Liver (tissue), 9 donors: ENCODE measurements around the gene DPPA5. TPM values are rescaled to one million over a fixed set of nuclear protein-coding genes. Genes with fewer than 3 reads are reported as not detected.

Source experiments
- DNase-seq: peaks from one replicate; pipeline ENCODE4 v3.0.0-alpha.2; 2017; ENCODE audit warnings: low spot score
- H3K27ac ChIP-seq, 2 donors: one replicate each; pipeline ENCODE4 v1.7.0; 2013; ENCODE audit warnings: inconsistent platforms in 2 of 2, low read length in 2 of 2, control low read depth in 1 of 2, low read depth in 1 of 2, mild to moderate bottlenecking in 1 of 2
- H3K27me3 ChIP-seq, 4 donors: one replicate each; pipeline versions ENCODE4 v1.6.1 to v1.7.0; 2013; ENCODE audit warnings: low read length in 3 of 4, inconsistent platforms in 1 of 4, mild to moderate bottlenecking in 1 of 4, moderate library complexity in 1 of 4; ENCODE audit not compliant: control insufficient read depth in 4 of 4, insufficient read depth in 4 of 4
- H3K36me3 ChIP-seq, 4 donors: one replicate each; pipeline versions ENCODE4 v1.6.1 to v1.7.0; 2013; ENCODE audit warnings: low read length in 3 of 4, mild to moderate bottlenecking in 3 of 4, low read depth in 1 of 4, moderate library complexity in 1 of 4; ENCODE audit not compliant: control insufficient read depth in 4 of 4, insufficient read depth in 3 of 4
- H3K4me1 ChIP-seq, 4 donors: one replicate each; pipeline versions ENCODE4 v1.6.1 to v1.7.0; 2013; ENCODE audit warnings: low read length in 3 of 4, mild to moderate bottlenecking in 3 of 4, moderate library complexity in 1 of 4; ENCODE audit not compliant: control insufficient read depth in 4 of 4, insufficient read depth in 4 of 4
- H3K4me3 ChIP-seq, 3 donors: one replicate each; pipeline versions ENCODE4 v1.6.1 to v1.7.0; 2013; ENCODE audit warnings: low read length in 3 of 3, control low read depth in 1 of 3, low read depth in 1 of 3, mild to moderate bottlenecking in 1 of 3
- H3K9ac ChIP-seq, 2 donors: one replicate each; pipeline ENCODE4 v1.7.0; 2013; ENCODE audit warnings: low read length in 2 of 2, mild to moderate bottlenecking in 2 of 2, moderate library complexity in 2 of 2, control low read depth in 1 of 2, low read depth in 1 of 2
- H3K9me3 ChIP-seq, 4 donors: one replicate each; pipeline versions ENCODE4 v1.6.1 to v1.7.0; 2013; ENCODE audit warnings: low read length in 3 of 4; ENCODE audit not compliant: control insufficient read depth in 4 of 4
- ATF3 ChIP-seq: IDR thresholded peaks from 2 replicates; pipeline ENCODE4 v1.6.1; 2016; ENCODE audit warnings: antibody characterized with exemption
- EGR1 ChIP-seq, 2 donors: IDR thresholded peaks; 2 replicates each; pipeline ENCODE4 v1.6.1; 2016 to 2018; ENCODE audit warnings: antibody characterized with exemption in 2 of 2, low read depth in 2 of 2
- FOXA1 ChIP-seq: IDR thresholded peaks from 2 replicates; pipeline ENCODE4 v1.6.1; 2016; ENCODE audit warnings: antibody characterized with exemption
- FOXA2 ChIP-seq: IDR thresholded peaks from 2 replicates; pipeline ENCODE4 v1.6.1; 2016; ENCODE audit warnings: antibody characterized with exemption
- GABPA ChIP-seq, 2 donors: IDR thresholded peaks in 1 of 2; conservative IDR thresholded peaks in 1 of 2; 2 replicates each; pipeline ENCODE4 v1.6.1; 2016; ENCODE audit warnings: antibody characterized with exemption in 2 of 2, mild to moderate bottlenecking in 1 of 2, moderate library complexity in 1 of 2
- HNF4A ChIP-seq, 2 donors: conservative IDR thresholded peaks; 2 replicates each; pipeline ENCODE4 v1.6.1; 2016; ENCODE audit warnings: antibody characterized with exemption in 2 of 2, mild to moderate bottlenecking in 2 of 2
- HNF4G ChIP-seq: IDR thresholded peaks from 2 replicates; pipeline ENCODE4 v1.6.1; 2016; ENCODE audit warnings: antibody characterized with exemption
- JUND ChIP-seq, 2 donors: IDR thresholded peaks; 2 replicates each; pipeline ENCODE4 v1.6.1; 2016; ENCODE audit warnings: antibody characterized with exemption in 2 of 2
- NR2F2 ChIP-seq: IDR thresholded peaks from 2 replicates; pipeline ENCODE4 v1.6.1; 2016; ENCODE audit warnings: antibody characterized with exemption
- RAD21 ChIP-seq, 2 donors: IDR thresholded peaks; 2 replicates each; pipeline ENCODE4 v1.6.1; 2016; ENCODE audit warnings: antibody characterized with exemption in 2 of 2, mild to moderate bottlenecking in 2 of 2
- RXRA ChIP-seq, 2 donors: IDR thresholded peaks; 2 replicates each; pipeline ENCODE4 v1.6.1; 2017 to 2018; ENCODE audit warnings: antibody characterized with exemption in 2 of 2, mild to moderate bottlenecking in 1 of 2
- SP1 ChIP-seq: IDR thresholded peaks from 2 replicates; pipeline ENCODE4 v1.6.1; 2018; ENCODE audit warnings: antibody characterized with exemption, mild to moderate bottlenecking
- TAF1 ChIP-seq: conservative IDR thresholded peaks from 2 replicates; pipeline ENCODE4 v1.6.1; 2016; ENCODE audit warnings: antibody characterized with exemption, mild to moderate bottlenecking
- YY1 ChIP-seq: IDR thresholded peaks from 2 replicates; pipeline ENCODE4 v1.6.1; 2016; ENCODE audit warnings: antibody characterized with exemption, mild to moderate bottlenecking
- WGBS: extraction: QIAGEN DNeasy Blood & Tissue Kit; methylation state at CpG from one replicate; pipeline ENCODE4 v1.1.7; 2013; 5-methylcytosine and 5-hydroxymethylcytosine counted together
- polyA plus RNA-seq, 2 donors: library from polyadenylated mRNA; stranded (reverse) in 1 of 2; unstranded in 1 of 2; fragments of 200-250 nt in 1 of 2; fragments of >200 nt in 1 of 2; fragmentation: Nextera tagmentation in 1 of 2; extraction: Ambion mirVana in 1 of 2; gene quantifications; one replicate each; pipeline versions ENCODE4 v1.2.1 to v1.2.3, GENCODE V29; 2013 to 2015
- total RNA-seq, 2 donors: library from RNA; depleted of rRNA; stranded (reverse); fragments of >200 nt; gene quantifications; one replicate each; pipeline ENCODE4 v1.2.3, GENCODE V29; 2014
- TF ChIP-seq, protein P1 (sequence below): IDR thresholded peaks from 2 replicates; pipeline ENCODE4 v1.6.1; 2016; ENCODE audit warnings: antibody characterized with exemption, mild to moderate bottlenecking
- TF ChIP-seq, protein P2 (sequence below): fragments of 150-350 bp; IDR thresholded peaks from 2 replicates; pipeline ENCODE4 v1.5.1; 2017; ENCODE audit warnings: improper control_type of control experiment, low read depth, low read length; ENCODE audit not compliant: missing input control
- TF ChIP-seq, protein P3 (sequence below): IDR thresholded peaks from 2 replicates; pipeline ENCODE4 v1.6.1; 2016; ENCODE audit warnings: antibody characterized with exemption
- TF ChIP-seq, protein P4 (sequence below): IDR thresholded peaks from 2 replicates; pipeline ENCODE4 v1.6.1; 2016; ENCODE audit warnings: antibody characterized with exemption
- donor health status: healthy.
- donor health status: healthy.
- donor health status: healthy.
- donor health status: healthy.
- donor health status: healthy.

Gene DPPA5
- total and polyA plus RNA-seq, 4 donors = not detected

- Histone ChIP-seq H3K9me3 (peaks cover 0 to 1% (median 0%) of the 10 kb centered on the region in 4 donors), H3K36me3 (no peaks in the 10 kb centered on the region), H3K27ac (no peak overlapping the region), H3K4me3 (no peak overlapping the region), H3K9ac (no peak overlapping the region), H3K4me1 (no peaks in the 10 kb centered on the region), H3K27me3 (no peaks in the 10 kb centered on the region)
- WGBS = 87% methylated on average over 9 of the region's 9 CpGs
- DNase-seq = no peak
- no peak for TF ChIP-seq YY1
- TF ChIP-seq EGR1 (IDR thresholded peaks at IDR 0.05; ENCODE audit: low read depth in 2 of 2) = no peak
- TF ChIP-seq FOXA2 = no peak
- TF ChIP-seq ATF3 = no peak
- TF ChIP-seq, protein P1, sequence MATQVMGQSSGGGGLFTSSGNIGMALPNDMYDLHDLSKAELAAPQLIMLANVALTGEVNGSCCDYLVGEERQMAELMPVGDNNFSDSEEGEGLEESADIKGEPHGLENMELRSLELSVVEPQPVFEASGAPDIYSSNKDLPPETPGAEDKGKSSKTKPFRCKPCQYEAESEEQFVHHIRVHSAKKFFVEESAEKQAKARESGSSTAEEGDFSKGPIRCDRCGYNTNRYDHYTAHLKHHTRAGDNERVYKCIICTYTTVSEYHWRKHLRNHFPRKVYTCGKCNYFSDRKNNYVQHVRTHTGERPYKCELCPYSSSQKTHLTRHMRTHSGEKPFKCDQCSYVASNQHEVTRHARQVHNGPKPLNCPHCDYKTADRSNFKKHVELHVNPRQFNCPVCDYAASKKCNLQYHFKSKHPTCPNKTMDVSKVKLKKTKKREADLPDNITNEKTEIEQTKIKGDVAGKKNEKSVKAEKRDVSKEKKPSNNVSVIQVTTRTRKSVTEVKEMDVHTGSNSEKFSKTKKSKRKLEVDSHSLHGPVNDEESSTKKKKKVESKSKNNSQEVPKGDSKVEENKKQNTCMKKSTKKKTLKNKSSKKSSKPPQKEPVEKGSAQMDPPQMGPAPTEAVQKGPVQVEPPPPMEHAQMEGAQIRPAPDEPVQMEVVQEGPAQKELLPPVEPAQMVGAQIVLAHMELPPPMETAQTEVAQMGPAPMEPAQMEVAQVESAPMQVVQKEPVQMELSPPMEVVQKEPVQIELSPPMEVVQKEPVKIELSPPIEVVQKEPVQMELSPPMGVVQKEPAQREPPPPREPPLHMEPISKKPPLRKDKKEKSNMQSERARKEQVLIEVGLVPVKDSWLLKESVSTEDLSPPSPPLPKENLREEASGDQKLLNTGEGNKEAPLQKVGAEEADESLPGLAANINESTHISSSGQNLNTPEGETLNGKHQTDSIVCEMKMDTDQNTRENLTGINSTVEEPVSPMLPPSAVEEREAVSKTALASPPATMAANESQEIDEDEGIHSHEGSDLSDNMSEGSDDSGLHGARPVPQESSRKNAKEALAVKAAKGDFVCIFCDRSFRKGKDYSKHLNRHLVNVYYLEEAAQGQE = no peak
- no peak for TF ChIP-seq FOXA1
- TF ChIP-seq HNF4A (conservative IDR thresholded peaks at IDR 0.05) = no peak
- TF ChIP-seq GABPA (IDR thresholded peaks at IDR 0.05 in 1 of 2, conservative IDR thresholded peaks at IDR 0.05 in 1 of 2) = no peak
- TF ChIP-seq RXRA (IDR thresholded peaks at IDR 0.05) = no peak
- TF ChIP-seq NR2F2 = no peak
- TF ChIP-seq, protein P2, sequence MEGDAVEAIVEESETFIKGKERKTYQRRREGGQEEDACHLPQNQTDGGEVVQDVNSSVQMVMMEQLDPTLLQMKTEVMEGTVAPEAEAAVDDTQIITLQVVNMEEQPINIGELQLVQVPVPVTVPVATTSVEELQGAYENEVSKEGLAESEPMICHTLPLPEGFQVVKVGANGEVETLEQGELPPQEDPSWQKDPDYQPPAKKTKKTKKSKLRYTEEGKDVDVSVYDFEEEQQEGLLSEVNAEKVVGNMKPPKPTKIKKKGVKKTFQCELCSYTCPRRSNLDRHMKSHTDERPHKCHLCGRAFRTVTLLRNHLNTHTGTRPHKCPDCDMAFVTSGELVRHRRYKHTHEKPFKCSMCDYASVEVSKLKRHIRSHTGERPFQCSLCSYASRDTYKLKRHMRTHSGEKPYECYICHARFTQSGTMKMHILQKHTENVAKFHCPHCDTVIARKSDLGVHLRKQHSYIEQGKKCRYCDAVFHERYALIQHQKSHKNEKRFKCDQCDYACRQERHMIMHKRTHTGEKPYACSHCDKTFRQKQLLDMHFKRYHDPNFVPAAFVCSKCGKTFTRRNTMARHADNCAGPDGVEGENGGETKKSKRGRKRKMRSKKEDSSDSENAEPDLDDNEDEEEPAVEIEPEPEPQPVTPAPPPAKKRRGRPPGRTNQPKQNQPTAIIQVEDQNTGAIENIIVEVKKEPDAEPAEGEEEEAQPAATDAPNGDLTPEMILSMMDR = no peak
- TF ChIP-seq, protein P3, sequence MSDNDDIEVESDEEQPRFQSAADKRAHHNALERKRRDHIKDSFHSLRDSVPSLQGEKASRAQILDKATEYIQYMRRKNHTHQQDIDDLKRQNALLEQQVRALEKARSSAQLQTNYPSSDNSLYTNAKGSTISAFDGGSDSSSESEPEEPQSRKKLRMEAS = no peak
- TF ChIP-seq TAF1 = no peak
- no peak for TF ChIP-seq HNF4G
Measured at GRCh38 chr6:73364549-73364948, 10.5 kb upstream of the DPPA5 start.

DNA sequence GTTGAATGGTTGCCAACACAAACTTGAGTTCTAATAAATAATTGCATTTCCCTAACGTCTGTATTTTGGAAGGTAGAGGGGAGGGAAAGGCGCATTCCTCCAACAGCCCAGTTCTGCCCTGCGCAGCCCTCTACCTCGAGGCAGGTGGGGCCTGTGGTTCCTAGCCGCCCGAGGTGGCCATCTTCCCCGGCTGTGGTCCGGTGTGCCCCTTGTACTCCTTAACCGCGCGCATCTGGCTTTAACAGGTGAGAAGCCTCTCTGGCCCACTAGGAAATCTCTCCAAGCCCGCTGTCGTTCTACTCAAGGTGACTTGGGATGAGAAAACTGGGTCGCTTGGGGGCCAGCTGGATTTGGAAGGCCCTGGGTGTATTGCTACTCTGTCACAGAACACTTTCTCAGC is 10.0 kb upstream of the DPPA5 start:
- Histone ChIP-seq H3K27me3 (no peaks in the 10 kb centered on the region), H3K27ac (no peak overlapping the region), H3K9ac (no peak overlapping the region), H3K9me3 (no peaks in the 10 kb centered on the region), H3K4me3 (no peak overlapping the region), H3K36me3 (no peaks in the 10 kb centered on the region), H3K4me1 (no peaks in the 10 kb centered on the region)
- TF ChIP-seq TAF1 (no peak), YY1 (no peak), FOXA1 (no peak), FOXA2 (no peak), SP1 (no peak), GABPA (IDR thresholded peaks at IDR 0.05 in 1 of 2, conservative IDR thresholded peaks at IDR 0.05 in 1 of 2) (no peak), HNF4A (conservative IDR thresholded peaks at IDR 0.05) (no peak), EGR1 (IDR thresholded peaks at IDR 0.05; ENCODE audit: low read depth in 2 of 2) (no peak), JUND (IDR thresholded peaks at IDR 0.05) (no peak), NR2F2 (no peak), RAD21 (IDR thresholded peaks at IDR 0.05) (no peak), HNF4G (no peak)
- TF ChIP-seq, protein P4, sequence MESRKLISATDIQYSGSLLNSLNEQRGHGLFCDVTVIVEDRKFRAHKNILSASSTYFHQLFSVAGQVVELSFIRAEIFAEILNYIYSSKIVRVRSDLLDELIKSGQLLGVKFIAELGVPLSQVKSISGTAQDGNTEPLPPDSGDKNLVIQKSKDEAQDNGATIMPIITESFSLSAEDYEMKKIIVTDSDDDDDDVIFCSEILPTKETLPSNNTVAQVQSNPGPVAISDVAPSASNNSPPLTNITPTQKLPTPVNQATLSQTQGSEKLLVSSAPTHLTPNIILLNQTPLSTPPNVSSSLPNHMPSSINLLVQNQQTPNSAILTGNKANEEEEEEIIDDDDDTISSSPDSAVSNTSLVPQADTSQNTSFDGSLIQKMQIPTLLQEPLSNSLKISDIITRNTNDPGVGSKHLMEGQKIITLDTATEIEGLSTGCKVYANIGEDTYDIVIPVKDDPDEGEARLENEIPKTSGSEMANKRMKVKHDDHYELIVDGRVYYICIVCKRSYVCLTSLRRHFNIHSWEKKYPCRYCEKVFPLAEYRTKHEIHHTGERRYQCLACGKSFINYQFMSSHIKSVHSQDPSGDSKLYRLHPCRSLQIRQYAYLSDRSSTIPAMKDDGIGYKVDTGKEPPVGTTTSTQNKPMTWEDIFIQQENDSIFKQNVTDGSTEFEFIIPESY = no peak
- TF ChIP-seq, protein P2 = no peak
- no peak for DNase-seq
- WGBS = 90% methylated on average over 14 of the region's 14 CpGs
